GM18951 (cell line): ENCODE results near the gene SEMG1.

ENCODE experiments used
- POLR2A ChIP-seq: IDR thresholded peaks from 4 replicates; pipeline ENCODE4 v1.6.1; 2011; ENCODE audit warnings: mild to moderate bottlenecking; ENCODE audit not compliant: insufficient read length, insufficient read depth; ENCODE audit errors: extremely low read depth
- in situ Hi-C: fragments of 300-500 bp; cut with MboI; formaldehyde crosslinking; loops from one replicate; pipeline ENCODE4 v1.12.0; 2022; ENCODE audit warnings: low sequenced_read_pairs, mixed read lengths, inconsistent platforms; ENCODE audit not compliant: unreplicated experiment

Gene SEMG1

GRCh38 chr20:45189861-45190260 lies 17.0 kb upstream of the SEMG1 start:
- no peak for TF ChIP-seq POLR2A
- in situ Hi-C loops, result no loop called here

DNA sequence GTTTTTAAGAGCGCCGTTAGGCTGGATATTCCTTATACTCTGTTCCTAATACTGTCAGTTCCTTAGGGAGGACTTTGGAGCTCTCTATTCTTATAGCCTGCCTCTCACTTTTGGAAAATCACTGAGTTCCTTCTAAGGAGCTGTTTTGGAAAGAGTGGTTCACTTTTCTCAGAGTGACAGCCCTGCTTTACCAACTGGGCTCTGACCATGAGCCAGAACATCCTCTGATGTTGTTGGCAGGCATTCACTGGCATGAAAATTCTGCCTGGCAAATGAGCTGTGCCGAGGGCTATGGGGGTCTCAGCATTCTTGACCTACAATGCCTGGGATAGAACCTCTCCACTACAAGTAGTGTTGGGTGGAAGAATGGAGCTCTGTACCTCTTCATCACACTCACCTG lies 14.9 kb upstream of the SEMG1 start:
- TF ChIP-seq POLR2A, result no peak
- in situ Hi-C loops, result no loop called here

- in situ Hi-C loops, result no loop called here
- TF ChIP-seq POLR2A, result no peak
These were observed 13.5 kb upstream of the SEMG1 start for GRCh38 chr20:45193331-45193730.

DNA sequence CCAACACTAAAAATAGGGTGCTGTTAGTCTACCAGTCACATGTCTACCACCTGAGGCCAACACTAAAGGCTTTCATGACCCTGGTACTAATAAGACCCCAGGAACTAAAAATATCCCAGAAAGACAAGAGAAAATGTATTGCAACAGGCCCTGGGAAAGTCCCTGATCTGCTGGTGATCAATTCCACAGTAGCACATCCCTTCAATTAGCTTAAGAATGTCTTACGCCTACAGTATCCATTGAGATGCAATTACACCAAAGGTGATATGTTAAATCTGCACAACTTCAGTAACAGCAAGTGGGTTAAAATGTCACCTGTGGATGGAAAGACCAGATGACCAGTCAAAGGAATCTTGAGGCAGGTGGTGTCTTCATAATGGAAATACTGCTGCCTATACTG lies 3.1 kb downstream of the SEMG1 start:
- TF ChIP-seq POLR2A, result no peak
- in situ Hi-C loops, result no loop called here

DNA sequence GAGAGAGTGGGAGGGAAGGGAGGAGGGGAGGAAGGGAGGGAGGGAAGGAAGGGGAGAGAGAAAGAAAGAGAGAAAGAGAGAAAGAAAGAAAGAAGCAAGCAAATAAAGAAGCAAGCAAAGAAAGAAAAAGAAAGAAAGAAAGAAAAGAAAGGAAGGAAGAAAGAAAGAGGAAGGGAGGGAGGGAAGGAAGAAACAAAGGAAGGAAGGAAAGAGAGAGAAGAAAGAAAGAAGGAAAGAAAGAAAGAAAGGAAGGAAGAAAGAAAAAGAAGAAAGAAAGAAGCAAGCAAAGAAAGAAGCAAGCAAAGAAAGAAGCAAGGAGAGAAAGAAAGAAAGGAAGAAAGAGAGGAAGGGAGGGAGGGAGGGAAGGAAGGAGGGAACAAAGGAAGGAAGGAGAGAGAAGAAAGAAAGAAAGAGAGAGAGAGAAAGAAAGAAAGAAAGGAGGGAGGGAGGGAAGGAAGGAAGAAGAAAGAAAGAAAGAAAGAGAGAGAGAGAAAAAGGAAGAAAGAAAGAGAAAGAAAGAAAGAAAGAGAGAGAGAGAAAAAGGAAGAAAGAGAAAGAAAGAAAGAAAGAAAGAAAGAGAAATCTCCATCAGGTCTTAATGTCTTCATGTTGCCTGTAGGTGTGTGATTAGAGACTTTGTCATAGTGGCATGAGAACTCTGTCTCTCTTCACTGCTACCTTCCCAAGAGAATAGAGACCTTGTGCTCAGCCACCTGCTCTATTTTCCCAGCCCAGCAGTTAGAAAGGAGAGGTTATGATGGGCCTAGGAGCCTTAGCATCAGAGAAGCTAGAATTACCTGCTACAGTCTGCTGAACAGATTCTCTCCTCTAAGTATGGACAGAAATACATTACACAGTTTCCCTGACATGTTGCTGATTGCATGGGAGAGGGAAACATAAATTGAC lies 5.0 kb downstream of the SEMG1 start:
- in situ Hi-C loops, result no loop called here
- TF ChIP-seq POLR2A, result no peak

DNA sequence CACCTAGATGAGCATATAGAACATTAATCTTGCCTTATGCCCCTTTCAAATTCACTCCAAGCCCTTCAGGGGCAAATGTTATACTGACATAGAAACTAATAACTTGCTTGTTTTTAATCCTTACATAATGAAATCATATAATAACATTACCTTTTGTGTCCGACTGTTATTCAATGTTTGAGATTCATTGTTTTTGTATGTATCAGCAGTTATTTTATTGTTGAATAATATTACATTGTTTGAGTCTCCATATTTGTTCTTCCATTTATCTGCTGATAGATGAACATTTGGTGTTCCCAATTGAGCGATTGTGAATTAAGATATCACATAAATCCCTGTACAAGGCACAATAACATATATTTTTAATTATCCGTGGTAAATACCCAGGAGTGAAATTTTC lies 6.0 kb downstream of the SEMG1 start:
- TF ChIP-seq POLR2A, result no peak
- in situ Hi-C loops, result no loop called here

GRCh38 chr20:45218124-45218523 lies 11.3 kb downstream of the SEMG1 start:
- in situ Hi-C loops, result no loop called here
- TF ChIP-seq POLR2A, result no peak

GRCh38 chr20:45218636-45219035 lies 11.8 kb downstream of the SEMG1 start:
- in situ Hi-C loops, result no loop called here
- no peak for TF ChIP-seq POLR2A

- in situ Hi-C loops, result no loop called here
- TF ChIP-seq POLR2A, result no peak
These were observed 14.2 kb downstream of the SEMG1 start, which contains the start of gene SEMG2 for GRCh38 chr20:45221076-45221475. Gene SEMG2, plus strand, starts transcription at chr20:45221373. Its CDS starts 17 bp downstream, at chr20:45221390.

GRCh38 chr20:45223136-45223535 lies 16.3 kb downstream of the SEMG1 start:
- in situ Hi-C loops, result no loop called here
- no peak for TF ChIP-seq POLR2A

- TF ChIP-seq POLR2A, result no peak
- in situ Hi-C loops, result no loop called here
These were observed 19.5 kb downstream of the SEMG1 start for GRCh38 chr20:45226287-45226686.

GRCh38 chr20:45229264-45230056 lies 22.6 kb downstream of the SEMG1 start:
- no peak for TF ChIP-seq POLR2A
- in situ Hi-C loops, result no loop called here

GRCh38 chr20:45230631-45231030 lies 23.8 kb downstream of the SEMG1 start:
- in situ Hi-C loops, result no loop called here
- TF ChIP-seq POLR2A, result no peak
